Fibroblast of villous mesenchyme (primary cell): ENCODE data around the gene ZNF610. TPM values are rescaled to one million over a fixed set of nuclear protein-coding genes. Genes with fewer than 3 reads are reported as not detected.

ENCODE experiments used
- DNase-seq: peaks from one replicate; pipeline ENCODE4 v3.0.0-alpha.2; 2010; ENCODE audit warnings: low read depth
- H3K4me3 ChIP-seq: 2 replicates; pipeline ENCODE4 v1.5.1; 2011; ENCODE audit warnings: low read depth, mild to moderate bottlenecking, low read length
- CTCF ChIP-seq: IDR thresholded peaks from 2 replicates; pipeline ENCODE4 v1.5.1; 2012; ENCODE audit warnings: low read depth, mild to moderate bottlenecking, low read length; ENCODE audit not compliant: insufficient read depth
- small RNA-seq: library from RNA; depleted of rRNA; stranded (forward); fragments of <200 nt; gene quantifications from one replicate; pipeline ENCODE3, GENCODE V24; 2012
- total RNA-seq: library from RNA; depleted of rRNA; stranded (reverse); fragments of >200 nt; gene quantifications from 2 replicates; pipeline ENCODE4 v1.2.3, GENCODE V29; 2012

The ZNF610 gene
- total RNA-seq, 1 donor = 2.2 TPM

- DNase-seq = peak; percentile 95
- TF ChIP-seq CTCF = no peak
- H3K4me3 ChIP-seq = peak within 1 kb of the TSS; percentile 88
Observed at GRCh38 chr19:52397310-52398080, 61.5 kb downstream of the ZNF610 start, which contains the start of gene ZNF528. ZNF528 (plus strand) TSS chr19:52397849; CDS start chr19:52402014, 4,165 bp downstream.

- peak overlapping the region; percentile 88 for H3K4me3 ChIP-seq
- DNase-seq = no peak
- no peak for TF ChIP-seq CTCF
Observed at GRCh38 chr19:52398081-52398441, 62.0 kb downstream of the ZNF610 start.

- no peak for TF ChIP-seq CTCF
- no peak for DNase-seq
- H3K4me3 ChIP-seq = no peak overlapping the region
Observed at GRCh38 chr19:52410276-52410675, 74.2 kb downstream of the ZNF610 start.

GRCh38 chr19:52415711-52416110 is 79.7 kb downstream of the ZNF610 start:
- DNase-seq = no peak
- no peak for TF ChIP-seq CTCF
- H3K4me3 ChIP-seq = no peak overlapping the region

Small RNA genes lying within 50 kb of the gene (small RNA-seq; reads per million reads assigned to genes)
- not detected for gene AC010332.1

Other genes with a start within 250 kb of the ZNF610 start
- gene ZNF841, start 240.5 kb upstream of the ZNF610 start, total RNA-seq = 22.9 and 41.9 TPM in 2 replicates
- gene ZNF616, start 196.3 kb upstream of the ZNF610 start, total RNA-seq = 7.4 and 12.5 TPM in 2 replicates
- gene ZNF836, start 164.6 kb upstream of the ZNF610 start, total RNA-seq = 7.1 and 11.7 TPM in 2 replicates
- 122 and 166 TPM in 2 replicates for gene PPP2R1A, start 146.2 kb upstream of the ZNF610 start, total RNA-seq
- 6.4 and 12.1 TPM in 2 replicates for gene ZNF766, start 66.7 kb upstream of the ZNF610 start, total RNA-seq
- 6.4 and 8.2 TPM in 2 replicates for gene ZNF480, start 39.1 kb upstream of the ZNF610 start, total RNA-seq
- gene ZNF880, start 33.7 kb downstream of the ZNF610 start, total RNA-seq = 21.6 and 30.0 TPM in 2 replicates
- gene ZNF528, start 61.6 kb downstream of the ZNF610 start, total RNA-seq = 21.3 and 22.0 TPM in 2 replicates
- gene ZNF534, start 92.9 kb downstream of the ZNF610 start, total RNA-seq = under 0.01 TPM in 1 of 2 replicates, not detected in the other
- 1.6 and 3.9 TPM in 2 replicates for gene ZNF578, start 117.3 kb downstream of the ZNF610 start, total RNA-seq
- 11.3 and 23.3 TPM in 2 replicates for gene ZNF808, start 191.4 kb downstream of the ZNF610 start, total RNA-seq
- gene ZNF701, start 234.0 kb downstream of the ZNF610 start, total RNA-seq = 10.6 and 17.7 TPM in 2 replicates